Fibroblast of the aortic adventitia (primary cell): ENCODE measurements around the gene GPER1. TPM values are rescaled to one million over a fixed set of nuclear protein-coding genes. Genes with fewer than 3 reads are reported as not detected.

Experiments used
- DNase-seq: peaks from one replicate; pipeline ENCODE4 v3.0.0-alpha.2; 2010; ENCODE audit warnings: low read depth
- H3K4me3 ChIP-seq: 2 replicates; pipeline ENCODE4 v1.5.1; 2011; ENCODE audit warnings: low read depth, mild to moderate bottlenecking, control low read depth, low read length, moderate library complexity
- total RNA-seq: library from RNA; depleted of rRNA; stranded (reverse); fragments of >200 nt; gene quantifications from 2 replicates; pipeline ENCODE4 v1.2.3, GENCODE V29; 2012; ENCODE audit warnings: low replicate concordance
- TF ChIP-seq, protein P1 (sequence below): IDR thresholded peaks from 2 replicates; pipeline ENCODE4 v1.5.1; 2011; ENCODE audit warnings: mild to moderate bottlenecking, low read length, control low read depth, inconsistent platforms; ENCODE audit not compliant: insufficient read depth

GPER1 gene
- total RNA-seq, 1 donor = 6.4 TPM

- H3K4me3 ChIP-seq = no peak overlapping the region
- TF ChIP-seq, protein P1, sequence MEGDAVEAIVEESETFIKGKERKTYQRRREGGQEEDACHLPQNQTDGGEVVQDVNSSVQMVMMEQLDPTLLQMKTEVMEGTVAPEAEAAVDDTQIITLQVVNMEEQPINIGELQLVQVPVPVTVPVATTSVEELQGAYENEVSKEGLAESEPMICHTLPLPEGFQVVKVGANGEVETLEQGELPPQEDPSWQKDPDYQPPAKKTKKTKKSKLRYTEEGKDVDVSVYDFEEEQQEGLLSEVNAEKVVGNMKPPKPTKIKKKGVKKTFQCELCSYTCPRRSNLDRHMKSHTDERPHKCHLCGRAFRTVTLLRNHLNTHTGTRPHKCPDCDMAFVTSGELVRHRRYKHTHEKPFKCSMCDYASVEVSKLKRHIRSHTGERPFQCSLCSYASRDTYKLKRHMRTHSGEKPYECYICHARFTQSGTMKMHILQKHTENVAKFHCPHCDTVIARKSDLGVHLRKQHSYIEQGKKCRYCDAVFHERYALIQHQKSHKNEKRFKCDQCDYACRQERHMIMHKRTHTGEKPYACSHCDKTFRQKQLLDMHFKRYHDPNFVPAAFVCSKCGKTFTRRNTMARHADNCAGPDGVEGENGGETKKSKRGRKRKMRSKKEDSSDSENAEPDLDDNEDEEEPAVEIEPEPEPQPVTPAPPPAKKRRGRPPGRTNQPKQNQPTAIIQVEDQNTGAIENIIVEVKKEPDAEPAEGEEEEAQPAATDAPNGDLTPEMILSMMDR = no peak
- DNase-seq = no peak
Observed at GRCh38 chr7:1094870-1095269, 7.0 kb downstream of the GPER1 start.

- H3K4me3 ChIP-seq = no peak overlapping the region
- TF ChIP-seq, protein P1 = no peak
- DNase-seq = no peak
Observed at GRCh38 chr7:1095621-1096155, 7.8 kb downstream of the GPER1 start.

GRCh38 chr7:1096156-1097119, 8.5 kb downstream of the GPER1 start:
- peak; percentile 38 for DNase-seq
- H3K4me3 ChIP-seq = no peak overlapping the region
- TF ChIP-seq, protein P1 = no peak

GRCh38 chr7:1097120-1097504, 9.2 kb downstream of the GPER1 start:
- TF ChIP-seq, protein P1 = no peak

DNA sequence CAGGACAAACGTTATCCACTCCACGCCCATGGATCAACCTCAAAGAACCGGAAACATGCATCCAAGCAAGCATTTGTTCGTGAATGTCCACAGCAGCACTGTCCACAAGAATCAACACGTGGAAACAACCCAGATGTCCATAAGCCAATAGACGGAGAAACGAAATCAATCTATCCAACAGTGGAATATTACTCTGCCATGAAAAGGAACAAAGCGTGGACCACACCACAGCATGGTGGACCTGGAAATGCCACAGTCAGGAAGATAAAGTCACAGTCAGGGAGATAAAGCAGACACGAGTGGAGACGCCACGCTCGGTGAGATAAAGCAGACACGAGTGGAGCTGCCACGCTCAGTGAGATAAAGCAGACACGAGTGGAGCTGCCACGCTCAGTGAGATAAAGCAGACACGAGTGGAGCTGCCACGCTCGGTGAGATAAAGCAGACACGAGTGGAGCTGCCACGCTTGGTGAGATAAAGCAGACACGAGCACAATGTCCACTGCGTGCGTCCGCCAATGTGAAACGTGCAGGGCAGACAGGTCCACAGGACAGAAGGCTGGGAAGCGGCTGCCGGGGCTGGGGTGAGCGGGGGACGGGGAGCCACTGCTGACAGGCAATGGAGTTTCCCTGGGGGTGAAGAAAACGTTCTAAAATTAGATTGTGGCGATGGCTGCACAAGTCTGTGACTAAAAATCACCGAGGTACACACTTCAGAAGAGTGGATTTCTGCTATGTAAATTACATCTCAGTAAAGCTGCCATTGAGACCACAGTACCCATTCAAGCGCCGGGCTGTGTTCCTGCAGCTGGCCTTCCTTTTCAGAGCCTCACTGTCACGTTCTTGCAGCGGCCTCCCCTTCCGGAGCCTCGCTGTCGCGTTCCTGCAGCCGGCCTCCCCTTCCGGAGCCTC, 10.6 kb downstream of the GPER1 start:
- no peak overlapping the region for H3K4me3 ChIP-seq
- no peak for DNase-seq
- TF ChIP-seq, protein P1 = no peak

More at GRCh38 chr7:1097120-1097504, 9.2 kb downstream of the GPER1 start:
- no peak for DNase-seq
- no peak overlapping the region for H3K4me3 ChIP-seq

GRCh38 chr7:1099154-1099542, 11.2 kb downstream of the GPER1 start:
- DNase-seq = no peak
- H3K4me3 ChIP-seq = no peak overlapping the region
- TF ChIP-seq, protein P1 = no peak
